NCI-H748 (cell line): ENCODE data around the gene SPSB3.

Experiments
- DNase-seq: peaks from one replicate; lab custom pipeline; 2025; ENCODE audit not compliant: unreplicated experiment; lab: John Stamatoyannopoulos, UW

SPSB3 gene

GRCh38 chr16:1782408-1783264 lies at the start of gene SPSB3, which contains the start of gene NUBP2:
Gene SPSB3, minus strand, starts transcription at chr16:1782571. Its CDS starts 1,088 bp downstream, at chr16:1781483.
Gene NUBP2, plus strand, starts transcription at chr16:1782960. Its CDS starts 61 bp downstream, at chr16:1783021.
- peak; percentile 99 for DNase-seq

- no peak for DNase-seq
Observed at GRCh38 chr16:1831186-1832075, 49.1 kb upstream of the SPSB3 start.

- no peak for DNase-seq
Observed at GRCh38 chr16:1830213-1830612, 47.8 kb upstream of the SPSB3 start.

DNA sequence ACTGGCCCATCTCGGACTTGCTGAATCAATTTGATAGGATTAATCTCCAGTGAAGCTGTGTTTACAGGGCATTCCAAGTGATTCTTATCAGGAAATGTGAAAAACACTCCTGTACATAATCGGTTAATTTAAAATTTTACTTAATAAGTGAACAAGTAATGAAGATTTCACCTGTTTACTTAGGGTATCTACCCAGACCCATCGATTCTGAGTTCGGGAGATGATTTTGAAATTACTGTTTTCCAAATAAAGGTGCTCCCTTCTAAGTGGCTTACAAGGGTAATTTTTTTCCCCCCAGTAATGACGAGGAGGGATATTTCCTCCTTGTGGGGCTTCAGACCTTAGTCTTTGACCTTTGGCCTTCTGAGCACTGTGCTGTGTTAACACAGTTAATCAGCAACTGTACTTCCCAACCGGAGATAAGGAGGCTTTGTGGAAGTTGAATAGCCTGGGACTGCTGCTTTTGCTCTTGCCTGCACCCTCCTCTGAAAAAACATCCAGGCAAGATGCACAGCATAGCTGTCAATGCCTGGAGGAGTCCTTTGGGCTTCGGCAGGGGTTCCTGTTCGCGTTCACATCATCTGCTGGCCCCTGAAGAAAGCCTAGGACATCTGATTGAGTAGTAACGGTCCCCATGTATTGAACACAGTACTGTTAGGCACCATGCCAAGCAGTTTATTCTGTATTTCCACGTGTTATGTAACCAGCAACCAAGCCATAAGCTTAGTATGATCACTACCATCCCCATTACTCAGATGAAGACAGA lies 46.5 kb upstream of the SPSB3 start:
- DNase-seq, result no peak

- DNase-seq, result peak; percentile 90
Observed at GRCh38 chr16:1826691-1827573, 44.6 kb upstream of the SPSB3 start, which contains the start of the genes FAHD1 and HAGH. Gene FAHD1, plus strand, starts transcription at chr16:1827206. Its CDS starts 33 bp downstream, at chr16:1827239. Gene HAGH, minus strand, starts transcription at chr16:1826825. Its CDS starts 38 bp downstream, at chr16:1826787.

GRCh38 chr16:1825864-1826690 lies 43.7 kb upstream of the SPSB3 start:
- DNase-seq, result peak; percentile 71

GRCh38 chr16:1825381-1825863 lies 43.1 kb upstream of the SPSB3 start:
- DNase-seq, result no peak

DNA sequence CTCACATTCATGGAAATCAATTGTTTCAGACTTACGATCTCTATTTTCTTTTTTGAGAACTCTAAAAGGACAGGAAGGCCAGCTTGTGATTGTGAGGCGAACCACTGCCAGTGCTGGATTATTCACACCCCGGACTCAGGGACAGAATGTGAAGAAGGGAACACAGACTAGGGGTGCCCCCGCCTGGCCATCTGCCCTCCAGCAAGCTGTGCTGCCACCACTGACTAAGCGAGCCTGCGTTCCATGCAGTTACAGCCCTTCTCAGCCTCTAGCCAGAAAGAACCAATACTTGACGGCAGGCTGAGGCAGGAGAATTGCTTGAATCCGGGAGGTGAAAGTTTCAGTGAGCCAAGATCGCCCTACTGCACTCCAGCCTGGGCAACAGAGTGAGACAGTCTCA lies 41.5 kb upstream of the SPSB3 start:
- no peak for DNase-seq

GRCh38 chr16:1822801-1823200 lies 40.4 kb upstream of the SPSB3 start:
- DNase-seq, result no peak

GRCh38 chr16:1821861-1822611 lies 39.7 kb upstream of the SPSB3 start:
- no peak for DNase-seq

DNA sequence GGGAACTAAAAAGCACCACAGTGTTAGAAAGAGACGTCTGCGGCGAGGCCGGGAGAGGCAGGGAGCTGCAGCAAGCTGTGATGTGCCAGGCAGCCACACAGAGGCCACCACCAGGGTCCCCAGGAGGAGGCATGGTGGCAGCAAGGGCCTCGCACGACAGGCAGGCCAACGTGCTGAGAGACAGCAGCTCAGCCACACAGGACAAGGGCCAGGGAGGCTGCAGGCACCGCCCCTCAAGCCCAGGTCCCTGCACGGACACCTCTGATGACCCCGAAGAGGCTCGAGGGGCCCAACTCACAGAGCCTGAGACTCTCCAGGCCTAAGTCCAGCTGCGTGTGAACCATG lies 38.5 kb upstream of the SPSB3 start:
- DNase-seq, result no peak

DNA sequence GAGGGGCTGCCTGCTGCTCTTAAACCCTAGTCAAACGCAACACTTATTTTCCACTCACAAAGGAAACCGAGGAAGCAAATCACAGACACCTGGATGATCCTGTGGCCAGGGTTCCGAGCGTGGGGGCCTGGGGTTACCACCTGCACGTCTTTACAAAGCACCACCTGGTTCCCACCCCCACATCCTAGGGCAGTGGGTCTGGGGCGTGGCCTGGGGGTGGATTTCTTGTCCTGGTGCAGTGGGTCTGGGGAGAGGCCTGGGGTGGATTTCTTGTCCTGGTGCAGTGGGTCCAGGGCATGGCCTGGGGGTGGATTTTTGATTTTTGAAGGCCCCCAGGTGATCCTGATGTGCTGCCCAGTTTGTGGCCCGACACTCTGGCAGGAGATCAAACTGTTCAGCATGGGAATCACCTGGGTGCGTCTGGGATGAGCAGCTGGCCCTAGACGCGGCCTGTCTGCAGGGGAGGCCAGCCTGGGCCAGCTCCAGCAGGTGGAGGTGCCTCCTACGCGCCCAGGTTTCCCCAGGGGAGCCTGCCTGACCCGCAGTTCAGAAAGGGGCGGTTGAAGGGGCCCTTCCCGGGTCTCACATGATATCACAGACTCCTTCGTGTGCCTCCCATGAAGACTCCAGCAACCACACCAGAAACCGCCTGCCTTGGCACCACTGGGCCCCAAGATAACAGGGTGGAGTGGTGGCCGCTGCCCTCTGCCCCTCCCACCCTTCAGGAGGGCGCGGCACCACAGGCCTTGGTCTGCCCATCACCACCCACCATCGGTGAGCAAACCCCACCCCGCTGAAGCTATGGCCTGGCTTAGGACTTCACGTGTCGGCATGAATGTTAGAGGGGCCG lies 38.0 kb upstream of the SPSB3 start:
- no peak for DNase-seq

DNA sequence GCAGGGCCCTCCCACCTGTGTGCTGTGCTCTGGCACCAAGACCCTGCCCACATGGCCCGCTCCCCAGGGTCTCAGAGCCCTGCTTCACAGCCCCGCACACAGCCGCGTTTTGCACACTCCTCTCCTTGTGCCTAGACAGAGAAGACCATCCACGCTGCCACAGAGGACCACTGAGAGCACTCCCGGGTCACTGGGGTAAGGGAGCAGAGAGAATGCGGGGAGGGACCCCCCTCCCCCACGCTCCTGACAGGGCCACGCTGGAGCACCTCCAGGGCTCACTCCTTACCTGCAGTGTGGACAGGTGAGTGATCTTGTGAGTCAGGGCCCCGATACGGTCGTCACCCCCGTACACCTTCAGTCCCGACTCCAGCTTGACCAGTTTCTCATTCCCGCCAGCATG lies 37.2 kb upstream of the SPSB3 start:
- DNase-seq, result no peak

GRCh38 chr16:1818873-1819525 lies 36.6 kb upstream of the SPSB3 start:
- no peak for DNase-seq

DNA sequence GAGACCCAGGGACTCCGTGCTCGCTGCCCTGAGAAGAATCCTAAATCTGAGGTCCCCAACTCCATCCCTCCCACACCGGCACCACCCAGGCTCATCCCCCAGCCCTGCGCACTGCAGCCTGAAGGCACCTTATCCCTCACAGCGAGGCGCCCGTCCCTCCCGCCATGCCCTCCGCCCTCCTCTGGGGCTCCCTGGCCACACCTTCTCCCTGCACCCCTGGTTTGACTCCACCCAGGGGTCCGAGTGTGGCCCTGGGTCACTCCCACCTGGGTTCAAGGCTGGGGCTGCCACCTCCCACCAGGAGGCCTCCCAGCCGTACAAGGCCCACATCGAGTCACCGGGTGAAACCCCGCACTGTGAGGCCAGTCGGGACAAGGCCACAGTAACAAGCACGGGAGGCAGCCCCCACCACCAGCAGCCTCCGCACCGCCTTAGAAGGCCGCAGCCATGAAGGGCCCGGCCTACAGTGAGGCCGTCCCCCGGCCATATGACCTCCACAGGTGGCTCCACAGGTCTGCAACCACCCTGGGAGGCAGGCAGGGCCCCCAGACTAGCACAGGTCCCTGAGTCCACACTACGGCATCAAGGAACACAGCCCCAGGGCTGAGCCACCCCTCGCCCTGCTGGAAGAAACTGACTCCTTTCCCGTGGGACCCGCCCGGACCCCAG lies 36.0 kb upstream of the SPSB3 start:
- no peak for DNase-seq

DNA sequence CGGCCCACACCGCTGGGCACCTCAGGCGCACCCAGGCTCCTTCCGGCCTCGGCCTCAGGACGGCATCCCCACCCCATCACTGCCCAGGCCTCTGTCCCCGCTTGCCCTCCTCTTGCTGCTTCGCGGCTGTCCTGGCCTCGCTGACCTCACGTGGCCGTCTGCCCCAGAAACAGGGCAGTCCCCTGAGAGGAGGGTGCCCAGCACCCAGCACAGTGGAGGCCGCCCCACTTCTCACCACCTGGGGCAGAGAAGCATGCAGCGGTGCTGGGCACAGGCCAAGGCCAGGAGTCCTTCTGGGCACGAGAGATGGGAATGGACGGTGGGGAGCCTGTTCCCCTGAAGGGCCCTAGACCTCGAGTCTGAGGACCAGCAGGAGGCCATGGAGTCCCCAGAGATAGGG lies 35.3 kb upstream of the SPSB3 start:
- no peak for DNase-seq
